Right atrium auricular region (tissue), 2 donors: ENCODE data around the gene PLA2G2E. TPM values are rescaled to one million over a fixed set of nuclear protein-coding genes. Genes with fewer than 3 reads are reported as not detected.

Experiments
- DNase-seq: peaks from one replicate; pipeline ENCODE4 v3.0.0-alpha.2; 2019; ENCODE audit warnings: low spot score
- H3K27ac ChIP-seq, 2 donors: fragments of 200-600 bp; sonication (generic); 1 replicate in 1 of 2; 2 replicates in 1 of 2; pipeline ENCODE4 v1.5.1; 2016 to 2019
- H3K27me3 ChIP-seq, 2 donors: fragments of 200-600 bp; sonication (generic); one replicate each; pipeline versions ENCODE4 v1.5.1 to v1.6.0; 2017 to 2019
- H3K36me3 ChIP-seq: fragments of 200-600 bp; sonication (generic); one replicate; pipeline ENCODE4 v1.5.1; 2016
- H3K4me1 ChIP-seq, 2 donors: fragments of 200-600 bp; sonication (generic); one replicate each; pipeline versions ENCODE4 v1.5.1 to v1.6.0; 2017 to 2019
- H3K4me3 ChIP-seq, 2 donors: fragments of 200-600 bp; sonication (generic); 1 replicate in 1 of 2; 2 replicates in 1 of 2; pipeline ENCODE4 v1.5.1; 2017 to 2019; ENCODE audit warnings: mild to moderate bottlenecking in 1 of 2, moderate library complexity in 1 of 2
- H3K9me3 ChIP-seq, 2 donors: fragments of 200-600 bp; sonication (generic); one replicate each; pipeline ENCODE4 v1.5.1; 2019
- CTCF ChIP-seq, 2 donors: fragments of 200-600 bp; sonication (generic); IDR thresholded peaks; one replicate each; pipeline ENCODE4 v1.5.1; 2019; ENCODE audit warnings: antibody characterized with exemption in 2 of 2
- total RNA-seq, 2 donors: library from RNA; depleted of rRNA; stranded (reverse); fragments of >200 nt; gene quantifications; one replicate each; pipeline ENCODE4 v1.1.0, GENCODE V29; 2016

PLA2G2E gene
- total RNA-seq, 2 donors from 2014 or later, result not detected

- H3K4me1 ChIP-seq, result peaks cover 0 to 9% of the 10 kb centered on the region in 2 donors
- no peak for TF ChIP-seq CTCF (IDR thresholded peaks at IDR 0.05)
- H3K36me3 ChIP-seq, result no peaks in the 10 kb centered on the region
- no peaks in the 10 kb centered on the region for H3K27me3 ChIP-seq
- H3K27ac ChIP-seq, result no peak overlapping the region
- no peaks in the 10 kb centered on the region for H3K9me3 ChIP-seq
- H3K4me3 ChIP-seq, result no peak overlapping the region
- DNase-seq, result no peak
Measured at GRCh38 chr1:19920132-19920710, 3.2 kb downstream of the PLA2G2E start.

GRCh38 chr1:19918057-19918456 lies 5.4 kb downstream of the PLA2G2E start:
- no peaks in the 10 kb centered on the region for H3K9me3 ChIP-seq
- DNase-seq, result peak; percentile 85
- H3K36me3 ChIP-seq, result peaks cover 13% of the 10 kb centered on the region
- H3K4me3 ChIP-seq, result no peak overlapping the region
- peak; percentile 80 to 90 for TF ChIP-seq CTCF (IDR thresholded peaks at IDR 0.05)
- peaks cover 0 to 9% of the 10 kb centered on the region in 2 donors for H3K4me1 ChIP-seq
- no peaks in the 10 kb centered on the region for H3K27me3 ChIP-seq
- H3K27ac ChIP-seq, result no peak overlapping the region

- DNase-seq, result no peak
- Histone ChIP-seq H3K4me3 (no peak overlapping the region), H3K9me3 (no peaks in the 10 kb centered on the region), H3K27me3 (no peaks in the 10 kb centered on the region), H3K36me3 (peaks cover 82% of the 10 kb centered on the region), H3K27ac (no peak overlapping the region), H3K4me1 (no peaks in the 10 kb centered on the region)
- no peak for TF ChIP-seq CTCF (IDR thresholded peaks at IDR 0.05)
Measured at GRCh38 chr1:19910650-19911049, 12.8 kb downstream of the PLA2G2E start.

GRCh38 chr1:19909971-19910370 lies 13.4 kb downstream of the PLA2G2E start:
- H3K27ac ChIP-seq, result no peak overlapping the region
- peaks cover 87% of the 10 kb centered on the region for H3K36me3 ChIP-seq
- no peaks in the 10 kb centered on the region for H3K9me3 ChIP-seq
- no peak for DNase-seq
- H3K4me1 ChIP-seq, result no peaks in the 10 kb centered on the region
- H3K4me3 ChIP-seq, result no peak overlapping the region
- H3K27me3 ChIP-seq, result no peaks in the 10 kb centered on the region
- TF ChIP-seq CTCF (IDR thresholded peaks at IDR 0.05), result no peak

- peaks cover 93% of the 10 kb centered on the region for H3K36me3 ChIP-seq
- H3K27ac ChIP-seq, result no peak overlapping the region
- no peaks in the 10 kb centered on the region for H3K4me1 ChIP-seq
- TF ChIP-seq CTCF (IDR thresholded peaks at IDR 0.05), result no peak
- H3K9me3 ChIP-seq, result no peaks in the 10 kb centered on the region
- no peaks in the 10 kb centered on the region for H3K27me3 ChIP-seq
- no peak for DNase-seq
- no peak overlapping the region for H3K4me3 ChIP-seq
Measured at GRCh38 chr1:19909392-19909791, 14.0 kb downstream of the PLA2G2E start.

- H3K27me3 ChIP-seq, result no peaks in the 10 kb centered on the region
- no peak overlapping the region for H3K27ac ChIP-seq
- no peaks in the 10 kb centered on the region for H3K9me3 ChIP-seq
- H3K4me1 ChIP-seq, result no peaks in the 10 kb centered on the region
- H3K4me3 ChIP-seq, result no peak overlapping the region
- DNase-seq, result no peak
- H3K36me3 ChIP-seq, result peaks cover 84% of the 10 kb centered on the region
- TF ChIP-seq CTCF (IDR thresholded peaks at IDR 0.05), result no peak
Measured at GRCh38 chr1:19907456-19907855, 16.0 kb downstream of the PLA2G2E start.
